Measurements from ENCODE around the gene TLN1.

The TLN1 gene

GRCh38 chr9:35659340-35659739 is 72.7 kb downstream of the TLN1 start:
- DNase-seq = no peak

- no peak for DNase-seq
Measured at GRCh38 chr9:35658968-35659220, 73.1 kb downstream of the TLN1 start.

DNA sequence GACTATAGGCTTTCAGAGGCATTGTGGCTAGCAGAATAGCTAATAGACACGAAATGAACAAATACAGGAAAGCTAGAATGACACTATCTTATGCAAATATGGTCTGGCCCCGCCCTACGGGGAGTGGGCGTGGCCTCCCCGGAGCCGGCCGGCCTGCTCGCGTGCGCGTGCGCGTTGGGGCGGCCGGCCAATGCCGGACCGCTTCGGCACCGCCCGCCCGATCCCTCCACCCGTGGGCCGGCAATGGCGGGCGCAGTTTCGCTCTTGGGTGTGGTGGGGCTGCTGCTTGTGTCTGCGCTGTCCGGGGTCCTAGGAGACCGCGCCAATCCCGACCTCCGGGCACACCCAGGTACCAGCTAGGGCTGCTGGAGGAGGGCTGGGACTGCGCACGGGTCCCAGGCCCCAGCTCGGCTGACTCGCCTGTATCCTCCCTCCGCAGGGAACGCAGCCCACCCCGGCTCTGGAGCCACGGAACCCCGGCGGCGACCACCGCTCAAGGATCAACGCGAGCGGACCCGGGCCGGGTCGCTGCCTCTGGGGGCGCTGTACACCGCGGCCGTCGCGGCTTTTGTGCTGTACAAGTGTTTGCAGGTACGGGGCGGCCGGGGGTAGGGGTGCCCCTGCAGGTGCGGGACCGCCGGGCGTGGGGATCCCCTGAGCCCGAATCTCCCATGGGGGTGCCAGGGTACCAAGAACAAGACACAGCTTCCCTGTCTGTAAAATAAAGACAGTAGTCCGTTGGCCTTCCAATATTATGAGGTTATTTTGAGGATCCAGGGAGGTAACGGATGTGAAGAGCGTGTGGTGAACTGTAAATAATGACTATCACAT is 73.6 kb downstream of the TLN1 start, which contains the start of gene CCDC107:
CCDC107 (plus strand) TSS at position 156 of the 831 bp plus-strand sequence; CDS start at position 244, 88 bp downstream.
- peak; percentile 47 for DNase-seq

- peak; percentile 94 for DNase-seq
Measured at GRCh38 chr9:35657546-35658136, 74.4 kb downstream of the TLN1 start, which contains the start of gene RMRP. TSS of gene RMRP (minus strand) at chr9:35658019.

GRCh38 chr9:35656831-35657545 is 75.0 kb downstream of the TLN1 start:
- no peak for DNase-seq

DNA sequence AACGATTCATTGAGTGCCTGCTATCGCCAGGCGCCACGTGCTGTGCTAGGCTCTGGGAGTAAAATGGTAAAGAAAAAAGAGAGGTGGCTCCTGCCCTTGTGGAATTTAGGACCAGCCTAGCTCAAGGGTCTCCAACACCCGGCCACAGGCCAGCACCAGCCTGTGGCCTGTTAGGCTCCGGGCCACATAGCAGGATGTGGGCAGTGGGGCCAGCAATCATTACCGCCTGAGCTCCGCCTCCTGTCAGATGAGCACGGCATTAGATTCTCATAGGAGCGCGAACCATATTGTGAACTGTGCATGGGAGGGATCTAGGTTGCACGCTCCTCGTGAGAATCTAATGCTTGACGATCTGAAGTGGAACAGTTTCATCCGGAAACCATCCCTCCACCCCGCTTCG is 75.6 kb downstream of the TLN1 start:
- no peak for DNase-seq

- no peak for DNase-seq
Measured at GRCh38 chr9:35653611-35654010, 78.4 kb downstream of the TLN1 start.

DNA sequence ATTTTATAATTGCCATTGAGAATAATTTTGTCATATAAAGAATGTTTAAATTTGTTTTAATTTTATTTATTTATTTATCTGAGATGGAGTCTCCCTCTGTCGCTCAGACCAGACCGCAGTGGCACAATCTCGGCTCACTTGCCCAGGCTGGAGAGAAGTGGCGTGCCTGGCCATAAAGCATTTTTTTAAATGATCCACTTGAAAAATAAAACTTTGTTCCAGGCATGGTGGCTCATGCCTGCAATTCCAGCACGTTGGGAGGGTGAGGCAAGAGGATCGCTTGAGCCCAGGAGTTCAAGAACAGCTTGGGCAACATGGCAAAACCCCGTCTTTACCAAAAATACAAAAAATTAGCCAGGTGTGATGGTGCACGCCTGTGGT is 79.2 kb downstream of the TLN1 start:
- no peak for DNase-seq

DNA sequence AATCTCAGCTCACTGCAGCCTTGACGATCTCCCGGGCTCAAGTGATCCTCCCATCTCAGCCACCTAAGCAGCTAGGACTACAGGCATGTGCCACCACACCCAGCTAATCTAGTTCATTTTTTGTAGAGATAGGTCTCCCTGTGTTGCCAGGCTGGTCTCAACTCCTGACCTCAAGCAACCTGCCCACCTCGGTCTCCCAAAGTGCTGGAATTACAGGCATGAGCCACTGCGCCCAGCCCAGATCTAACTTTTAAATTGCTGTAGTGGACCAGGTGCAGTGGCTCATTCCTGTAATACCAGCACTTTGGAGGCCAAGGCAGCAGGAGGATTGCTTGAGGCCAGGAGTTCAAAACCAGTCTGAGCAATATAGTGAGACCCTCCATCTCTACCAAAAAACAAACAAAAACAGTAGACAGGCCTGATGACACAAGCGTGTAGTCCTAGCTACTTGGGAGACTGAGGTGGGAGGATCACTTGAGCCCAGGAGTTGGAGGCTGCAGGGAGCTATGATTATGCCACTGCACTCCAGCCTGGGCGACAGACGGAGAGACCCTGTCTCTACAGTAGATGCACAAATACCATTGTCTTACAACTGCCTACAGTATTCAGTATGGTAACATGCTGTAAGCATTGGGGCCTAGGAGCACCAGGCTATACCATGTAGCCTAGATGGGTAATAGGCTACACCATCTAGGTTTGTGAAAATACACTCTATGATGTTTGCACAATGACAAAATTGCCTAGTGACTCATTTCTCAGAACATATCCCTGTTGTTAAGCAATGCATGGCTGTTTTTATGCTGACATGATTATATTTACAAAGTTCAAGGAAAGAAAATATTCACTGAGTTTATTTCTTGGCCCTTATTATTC is 79.8 kb downstream of the TLN1 start:
- peak; percentile 9 for DNase-seq

GRCh38 chr9:35650341-35651158 is 81.4 kb downstream of the TLN1 start, which contains the start of gene SIT1:
TSS of gene SIT1 (minus strand) at chr9:35650931. CDS start at chr9:35650853, 78 bp downstream.
- no peak for DNase-seq

DNA sequence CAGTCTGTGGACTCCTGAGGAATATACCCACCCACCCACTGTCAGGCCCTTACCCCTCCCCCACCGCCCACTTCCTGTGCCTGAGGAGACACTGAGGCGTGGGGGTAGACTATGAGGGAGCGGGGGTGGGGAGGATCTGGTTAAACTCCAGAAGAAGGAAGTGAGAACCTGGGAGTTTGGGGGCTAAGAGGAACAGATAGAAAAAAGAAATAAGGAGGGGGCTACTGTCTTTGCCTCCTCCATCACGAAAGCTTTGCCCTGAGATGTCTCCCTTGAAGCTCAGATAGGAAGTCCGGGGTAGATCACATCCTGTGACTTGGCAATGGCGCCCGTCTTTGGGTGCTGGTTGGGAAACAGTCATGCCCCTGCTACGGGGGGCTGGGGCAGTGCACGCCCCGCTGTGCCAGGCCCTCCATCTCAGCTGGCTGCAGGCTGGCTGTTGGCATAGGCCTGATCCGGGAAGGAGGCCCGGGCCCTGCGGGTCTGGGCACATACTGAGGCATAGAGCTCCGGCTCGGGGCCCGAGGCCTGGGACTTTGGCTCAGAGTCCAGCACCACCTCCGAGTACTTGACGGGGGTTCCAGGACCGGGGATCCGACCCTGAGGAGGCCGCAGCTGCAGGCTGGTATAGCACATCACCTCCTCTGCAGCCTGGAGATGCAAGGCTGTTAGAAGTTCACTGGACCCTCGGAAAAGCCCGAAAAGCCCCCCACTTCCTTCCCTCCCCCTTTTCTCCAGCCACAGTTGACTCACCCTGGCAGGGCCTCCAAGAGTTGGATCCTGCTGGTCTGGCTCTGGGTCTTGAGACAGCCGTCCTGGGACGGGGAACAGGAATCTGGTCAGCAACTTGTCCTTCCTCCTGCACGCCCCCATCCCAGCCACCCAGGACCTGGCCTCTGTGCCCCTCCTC is 82.3 kb downstream of the TLN1 start:
- peak; percentile 2 for DNase-seq

Data from SIG-M5 (cell line).